ENCODE data around the gene LIN52. TPM values are rescaled to one million over a fixed set of nuclear protein-coding genes. Genes with fewer than 3 reads are reported as not detected.
"Not testable (repeated sequence)": the region's sequence is repeated elsewhere in the genome, so short reads cannot be mapped to it uniquely, and the experiment has no call there.

The LIN52 gene
- polyA plus RNA-seq, 3 donors: 2.9 to 7.2 (median 4.8) TPM

- no peaks in the 10 kb centered on the region for H3K79me2 ChIP-seq (ENCODE audit: insufficient read depth, low read length)
- no peak overlapping the region for H3K4me2 ChIP-seq (replicated peaks; ENCODE audit: extremely low read depth, low read length, poor library complexity, severe bottlenecking)
- no peak for DNase-seq
- no peaks in the 10 kb centered on the region for H3K4me1 ChIP-seq (ENCODE audit: control insufficient read depth in 1 of 2, insufficient read depth in 2 of 2, low read length in 2 of 2)
- Mint-ChIP-seq H3K4me3 (no peak overlapping the region), H3K4me1 (no peaks in the 10 kb centered on the region), H3K27ac (no peak overlapping the region), H3K9me3 (no peaks in the 10 kb centered on the region), H3K27me3 (ENCODE audit: low read depth in 3 of 3) (no peaks in the 10 kb centered on the region), H3K36me3 (peaks cover 43 to 63% of the 10 kb centered on the region in 2 donors)
- no peak overlapping the region for H3K27ac ChIP-seq (ENCODE audit: low read depth in 1 of 2, low read length in 2 of 2)
- intact Hi-C loops (cut with micrococcal nuclease): no loop called here
- H3K36me3 ChIP-seq (replicated peaks in 1 of 2; ENCODE audit: control insufficient read depth in 1 of 2, insufficient read depth in 2 of 2, low read length in 2 of 2): peaks cover 15 to 73% of the 10 kb centered on the region in 2 donors
- H3K4me3 ChIP-seq (replicated peaks in 1 of 3; ENCODE audit: low read depth in 2 of 3, low read length in 3 of 3): no peak overlapping the region
- H4K20me1 ChIP-seq (ENCODE audit: insufficient read depth, low read length): no peaks in the 10 kb centered on the region
- no peaks in the 10 kb centered on the region for H3K9me3 ChIP-seq (replicated peaks in 1 of 2; ENCODE audit: control insufficient read depth in 1 of 2, insufficient read depth in 1 of 2, low read length in 2 of 2)
- no peak for TF ChIP-seq CTCF (IDR thresholded peaks at IDR 0.05)
- H2AFZ ChIP-seq (ENCODE audit: insufficient read depth, low read depth, low read length, poor library complexity, severe bottlenecking): no peak overlapping the region
- H3K27me3 ChIP-seq (ENCODE audit: control insufficient read depth in 2 of 2, insufficient read depth in 2 of 2, low read length in 2 of 2): no peaks in the 10 kb centered on the region
- WGBS (ENCODE audit: insufficient coverage): no CpG with 5 or more reads among the region's 1 CpG
- H3K9ac ChIP-seq (ENCODE audit: insufficient read depth, low read length, poor library complexity, severe bottlenecking): no peak overlapping the region
These were observed 24.6 kb downstream of the LIN52 start for GRCh38 chr14:74109369-74109768.

GRCh38 chr14:74111395-74112216, 26.9 kb downstream of the LIN52 start:
- TF ChIP-seq CTCF (IDR thresholded peaks at IDR 0.05): peak; percentile 70
- H3K4me2 ChIP-seq (replicated peaks; ENCODE audit: extremely low read depth, low read length, poor library complexity, severe bottlenecking); H3K9ac ChIP-seq (ENCODE audit: insufficient read depth, low read length, poor library complexity, severe bottlenecking); H3K27ac ChIP-seq (ENCODE audit: low read depth in 1 of 2, low read length in 2 of 2); H3K79me2 ChIP-seq (ENCODE audit: insufficient read depth, low read length); H3K4me3 Mint-ChIP-seq; H4K20me1 ChIP-seq (ENCODE audit: insufficient read depth, low read length); H3K27me3 Mint-ChIP-seq (ENCODE audit: low read depth in 3 of 3); H3K27ac Mint-ChIP-seq; H3K4me3 ChIP-seq (replicated peaks in 1 of 3; ENCODE audit: low read depth in 2 of 3, low read length in 3 of 3); H3K4me1 Mint-ChIP-seq; H3K9me3 Mint-ChIP-seq; H3K4me1 ChIP-seq (ENCODE audit: control insufficient read depth in 1 of 2, insufficient read depth in 2 of 2, low read length in 2 of 2); H2AFZ ChIP-seq (ENCODE audit: insufficient read depth, low read depth, low read length, poor library complexity, severe bottlenecking); H3K9me3 ChIP-seq (replicated peaks in 1 of 2; ENCODE audit: control insufficient read depth in 1 of 2, insufficient read depth in 1 of 2, low read length in 2 of 2); H3K27me3 ChIP-seq (ENCODE audit: control insufficient read depth in 2 of 2, insufficient read depth in 2 of 2, low read length in 2 of 2): not testable (repeated sequence)
- intact Hi-C loops (cut with micrococcal nuclease): loop anchor here in 1 of 2 donors (2.0 kb wide), 1 partner anchor 145 kb away; no protein-coding TSS in a partner anchor
- DNase-seq: peak; percentile 32 to 68 (median 41)
- peaks cover 33 to 51% of the 10 kb centered on the region in 2 donors for H3K36me3 Mint-ChIP-seq
- WGBS (ENCODE audit: insufficient coverage): no CpG with 5 or more reads among the region's 13 CpGs
- peaks cover 13 to 67% of the 10 kb centered on the region in 2 donors for H3K36me3 ChIP-seq (replicated peaks in 1 of 2; ENCODE audit: control insufficient read depth in 1 of 2, insufficient read depth in 2 of 2, low read length in 2 of 2)

GRCh38 chr14:74125487-74125886, 40.7 kb downstream of the LIN52 start:
- H3K27me3 ChIP-seq (ENCODE audit: control insufficient read depth in 2 of 2, insufficient read depth in 2 of 2, low read length in 2 of 2); H3K4me1 Mint-ChIP-seq; H3K27ac Mint-ChIP-seq; intact Hi-C loops (cut with micrococcal nuclease); H3K27ac ChIP-seq (ENCODE audit: low read depth in 1 of 2, low read length in 2 of 2); H3K9me3 Mint-ChIP-seq; H3K79me2 ChIP-seq (ENCODE audit: insufficient read depth, low read length); H3K4me2 ChIP-seq (replicated peaks; ENCODE audit: extremely low read depth, low read length, poor library complexity, severe bottlenecking); H3K4me3 ChIP-seq (replicated peaks in 1 of 3; ENCODE audit: low read depth in 2 of 3, low read length in 3 of 3); H3K4me1 ChIP-seq (ENCODE audit: control insufficient read depth in 1 of 2, insufficient read depth in 2 of 2, low read length in 2 of 2); H3K9ac ChIP-seq (ENCODE audit: insufficient read depth, low read length, poor library complexity, severe bottlenecking); H3K27me3 Mint-ChIP-seq (ENCODE audit: low read depth in 3 of 3); H3K4me3 Mint-ChIP-seq; H4K20me1 ChIP-seq (ENCODE audit: insufficient read depth, low read length); H2AFZ ChIP-seq (ENCODE audit: insufficient read depth, low read depth, low read length, poor library complexity, severe bottlenecking); H3K9me3 ChIP-seq (replicated peaks in 1 of 2; ENCODE audit: control insufficient read depth in 1 of 2, insufficient read depth in 1 of 2, low read length in 2 of 2); DNase-seq: not testable (repeated sequence)
- H3K36me3 Mint-ChIP-seq: peaks cover 16 to 24% of the 10 kb centered on the region in 2 donors
- H3K36me3 ChIP-seq (replicated peaks in 1 of 2; ENCODE audit: control insufficient read depth in 1 of 2, insufficient read depth in 2 of 2, low read length in 2 of 2): peaks cover 0 to 12% of the 10 kb centered on the region in 2 donors
- WGBS (ENCODE audit: insufficient coverage): no CpG with 5 or more reads among the region's 5 CpGs

Measured in CD14-positive monocyte (primary cell).